Tibial artery (tissue), 4 donors: Measurements from ENCODE around the gene AP5B1.
A peak's percentile ranks its signal among the peaks of the same experiment; 100 is the strongest.

ENCODE experiments used
- DNase-seq, 2 donors: peaks; one replicate each; pipeline ENCODE4 v3.0.0-alpha.2; 2019
- H3K27ac ChIP-seq, 2 donors: fragments of 200-600 bp; sonication (generic) in 1 of 2; 1 replicate in 1 of 2; 2 replicates in 1 of 2; pipeline ENCODE4 v1.5.1; 2018 to 2019; ENCODE audit warnings: mild to moderate bottlenecking in 1 of 2
- H3K27me3 ChIP-seq, 2 donors: fragments of 200-600 bp; sonication (generic) in 1 of 2; one replicate each; pipeline versions ENCODE4 v1.5.1 to v1.6.0; 2016 to 2019
- H3K36me3 ChIP-seq, 3 donors: fragments of 200-600 bp; sonication (generic) in 2 of 3; one replicate each; pipeline ENCODE4 v1.5.1; 2016 to 2019; ENCODE audit warnings: mild to moderate bottlenecking in 2 of 3
- H3K4me1 ChIP-seq, 4 donors: fragments of 200-600 bp; sonication (generic) in 2 of 4; 1 replicate in 3 of 4; 2 replicates in 1 of 4; pipeline ENCODE4 v1.5.1; 2016 to 2019
- H3K4me3 ChIP-seq, 2 donors: fragments of 200-600 bp; sonication (generic) in 1 of 2; 1 replicate in 1 of 2; 2 replicates in 1 of 2; pipeline ENCODE4 v1.5.1; 2018 to 2019; ENCODE audit warnings: mild to moderate bottlenecking in 2 of 2
- H3K9me3 ChIP-seq, 3 donors: fragments of 200-600 bp; sonication (generic) in 1 of 3; one replicate each; pipeline ENCODE4 v1.5.1; 2016 to 2019
- CTCF ChIP-seq, 2 experiments: fragments of 200-600 bp in 1 of 2; fragments of 450-650 bp in 1 of 2; IDR thresholded peaks; one replicate each; pipeline ENCODE4 v1.5.1; 2017 to 2019; ENCODE audit warnings: antibody characterized with exemption in 2 of 2, mild to moderate bottlenecking in 1 of 2, moderate library complexity in 1 of 2
- intact Hi-C: fragments of 100-400 bp; cut with DNase I; formaldehyde crosslinking; loops from one replicate; pipeline ENCODE4 v1.15.0; 2023; ENCODE audit warnings: low total_unique reads

Gene AP5B1

DNA sequence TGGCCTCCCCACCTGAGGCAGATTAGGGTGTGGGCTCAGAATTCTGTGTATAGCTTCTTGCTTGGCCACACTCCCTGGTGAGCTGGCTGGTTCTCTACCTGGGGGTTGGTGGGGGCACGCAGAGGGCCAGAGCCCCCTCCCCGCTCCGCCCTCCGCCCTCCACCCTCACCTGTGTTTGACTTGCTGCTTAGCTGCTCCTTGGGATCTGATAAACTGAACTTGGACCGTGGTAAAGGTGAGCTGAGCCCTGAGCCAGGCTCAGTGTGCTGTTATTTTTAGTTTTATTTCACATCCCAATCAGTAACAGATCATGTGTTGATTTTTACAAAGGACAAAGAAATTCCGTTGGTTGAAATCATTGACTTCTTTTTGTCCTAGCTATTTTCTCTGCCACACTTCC is 8.0 kb upstream of the AP5B1 start:
- no peaks in the 10 kb centered on the region for H3K9me3 ChIP-seq
- intact Hi-C loops = no loop called here
- H3K4me3 ChIP-seq = no peak overlapping the region
- peaks cover 0 to 52% (median 23%) of the 10 kb centered on the region in 4 donors for H3K4me1 ChIP-seq
- no peak overlapping the region for H3K27ac ChIP-seq
- no peak for DNase-seq
- no peaks in the 10 kb centered on the region for H3K36me3 ChIP-seq
- H3K27me3 ChIP-seq = peaks cover 10 to 75% of the 10 kb centered on the region in 2 donors
- TF ChIP-seq CTCF (IDR thresholded peaks at IDR 0.05) = no peak

- peak overlapping the region in 1 of 2 donors; percentile 40 for H3K4me3 ChIP-seq
- no peaks in the 10 kb centered on the region for H3K9me3 ChIP-seq
- no peak for DNase-seq
- TF ChIP-seq CTCF (IDR thresholded peaks at IDR 0.05) = no peak
- H3K27ac ChIP-seq = no peak overlapping the region
- intact Hi-C loops = no loop called here
- no peaks in the 10 kb centered on the region for H3K36me3 ChIP-seq
- H3K4me1 ChIP-seq = peaks cover 0 to 45% (median 23%) of the 10 kb centered on the region in 4 donors
- peaks cover 10 to 69% of the 10 kb centered on the region in 2 donors for H3K27me3 ChIP-seq
These were observed 7.2 kb upstream of the AP5B1 start for GRCh38 chr11:65787649-65788622.

- H3K4me1 ChIP-seq = peaks cover 0 to 40% (median 23%) of the 10 kb centered on the region in 4 donors
- no peak within 1 kb of the TSS for H3K27ac ChIP-seq
- H3K9me3 ChIP-seq = no peaks in the 10 kb centered on the region
- DNase-seq = no peak
- H3K27me3 ChIP-seq = peaks cover 10 to 63% of the 10 kb centered on the region in 2 donors
- no peaks in the 10 kb centered on the region for H3K36me3 ChIP-seq
- TF ChIP-seq CTCF (IDR thresholded peaks at IDR 0.05) = no peak
- peak within 1 kb of the TSS in 1 of 2 donors; percentile 40 for H3K4me3 ChIP-seq
- intact Hi-C loops = no loop called here
These were observed 6.2 kb upstream of the AP5B1 start, which contains the start of gene OVOL1 for GRCh38 chr11:65786786-65787636. TSS of gene OVOL1 (plus strand) at chr11:65787063. CDS start at chr11:65787374, 311 bp downstream.

- Histone ChIP-seq H3K27ac (no peak overlapping the region), H3K4me3 (peak overlapping the region in 1 of 2 donors; percentile 40), H3K27me3 (peaks cover 10 to 55% of the 10 kb centered on the region in 2 donors), H3K9me3 (no peaks in the 10 kb centered on the region), H3K36me3 (no peaks in the 10 kb centered on the region), H3K4me1 (peaks cover 0 to 39% (median 27%) of the 10 kb centered on the region in 4 donors)
- TF ChIP-seq CTCF (IDR thresholded peaks at IDR 0.05) = no peak
- intact Hi-C loops = no loop called here
- DNase-seq = no peak
These were observed 5.4 kb upstream of the AP5B1 start for GRCh38 chr11:65786008-65786785.
